HG03565 (cell line): Measurements from ENCODE around the gene ASCC1.
"Not testable (repeated sequence)": the region's sequence is repeated elsewhere in the genome, so short reads cannot be mapped to it uniquely, and the experiment has no call there.

ENCODE experiments used
- ATAC-seq: cut with Tn5 transposase; IDR thresholded peaks from one replicate; pipeline ENCODE4 v1.9.1; 2021; ENCODE audit warnings: mild to moderate bottlenecking, moderate library complexity; ENCODE audit not compliant: unreplicated experiment

The ASCC1 gene

GRCh38 chr10:72173619-72174296, 42.3 kb downstream of the ASCC1 start:
- ATAC-seq: peak; percentile 61

GRCh38 chr10:72173262-72173618, 42.8 kb downstream of the ASCC1 start:
- ATAC-seq: no peak

- ATAC-seq: no peak
Measured at GRCh38 chr10:72171175-72171630, 44.9 kb downstream of the ASCC1 start.

GRCh38 chr10:72170733-72171132, 45.3 kb downstream of the ASCC1 start:
- no peak for ATAC-seq

GRCh38 chr10:72170263-72170662, 45.8 kb downstream of the ASCC1 start:
- no peak for ATAC-seq

GRCh38 chr10:72167118-72167517, 49.0 kb downstream of the ASCC1 start:
- ATAC-seq: no peak

- ATAC-seq: no peak
Measured at GRCh38 chr10:72164617-72165016, 51.5 kb downstream of the ASCC1 start.

GRCh38 chr10:72162978-72163377, 53.1 kb downstream of the ASCC1 start:
- no peak for ATAC-seq

GRCh38 chr10:72158176-72158575, 57.9 kb downstream of the ASCC1 start:
- no peak for ATAC-seq

GRCh38 chr10:72156223-72156622, 59.9 kb downstream of the ASCC1 start:
- ATAC-seq: no peak

- ATAC-seq: no peak
Measured at GRCh38 chr10:72152286-72152685, 63.8 kb downstream of the ASCC1 start.

- ATAC-seq: not testable (repeated sequence)
Measured at GRCh38 chr10:72150746-72151478, 65.2 kb downstream of the ASCC1 start.

- ATAC-seq: not testable (repeated sequence)
Measured at GRCh38 chr10:72147324-72147584, 68.8 kb downstream of the ASCC1 start.

- no peak for ATAC-seq
Measured at GRCh38 chr10:72146559-72147323, 69.3 kb downstream of the ASCC1 start.

- ATAC-seq: no peak
Measured at GRCh38 chr10:72146071-72146470, 70.0 kb downstream of the ASCC1 start.

GRCh38 chr10:72145657-72146056, 70.4 kb downstream of the ASCC1 start:
- ATAC-seq: no peak

- ATAC-seq: no peak
Measured at GRCh38 chr10:72140850-72141249, 75.2 kb downstream of the ASCC1 start.

GRCh38 chr10:72140174-72140573, 75.9 kb downstream of the ASCC1 start:
- no peak for ATAC-seq

GRCh38 chr10:72137583-72137982, 78.5 kb downstream of the ASCC1 start:
- ATAC-seq: no peak

GRCh38 chr10:72136225-72136624, 79.9 kb downstream of the ASCC1 start:
- not testable (repeated sequence) for ATAC-seq

- ATAC-seq: no peak
Measured at GRCh38 chr10:72134785-72135767, 81.0 kb downstream of the ASCC1 start.
